Endothelial cell of umbilical vein (primary cell): Measurements from ENCODE around the gene ODF2L. TPM values are rescaled to one million over a fixed set of nuclear protein-coding genes. Genes with fewer than 3 reads are reported as not detected.

Experiments used
- BruUV-seq: library from RNA; stranded (reverse); fragments of 400-500 nt; replicated peaks from 2 replicates; lab custom pipeline; 2021; lab: Mats Ljungman, UMichigan
- CTCF ChIA-PET: fragments of 300-600, 350-600 bp; sonication (Branson Sonifier 250); formaldehyde crosslinking; loops from one replicate; lab custom pipeline; 2021; ENCODE audit warnings: antibody characterized with exemption, inconsistent platforms; lab: Charles Lee
- POLR2A ChIA-PET: fragments of 300-600, 350-600 bp; sonication (Branson Sonifier 250); formaldehyde crosslinking; loops from one replicate; lab custom pipeline; 2021; ENCODE audit warnings: antibody characterized with exemption, inconsistent platforms; lab: Charles Lee
- DNase-seq: peaks from one replicate; pipeline ENCODE4 v3.0.0-alpha.2; 2011; ENCODE audit warnings: low read depth, low spot score
- FAIRE-seq: peaks from 2 replicates; lab custom pipeline; 2011; peaks lifted over from hg19 to GRCh38; lab: Jason Lieb, UNC
- H2AFZ ChIP-seq: 2 replicates; pipeline ENCODE4 v1.6.0; 2012; ENCODE audit warnings: low read depth, low read length, control low read depth, inconsistent platforms
- H3K27ac ChIP-seq: 2 replicates; pipeline ENCODE4 v1.5.1; 2011; ENCODE audit warnings: low read depth, mild to moderate bottlenecking, control low read depth, low read length, moderate library complexity; ENCODE audit not compliant: insufficient read depth
- H3K27me3 ChIP-seq, 2 experiments: 2 replicates each; pipeline versions ENCODE4 v1.6.0 to v1.6.1; 2011; ENCODE audit warnings: low read length in 2 of 2, mixed read lengths in 1 of 2; ENCODE audit not compliant: control insufficient read depth in 2 of 2, insufficient read depth in 2 of 2
- H3K36me3 ChIP-seq, 2 experiments: 2 replicates in 1 of 2; 3 replicates in 1 of 2; pipeline ENCODE4 v1.5.1; 2011; ENCODE audit warnings: low read length in 2 of 2, mild to moderate bottlenecking in 1 of 2, moderate library complexity in 1 of 2; ENCODE audit not compliant: control insufficient read depth in 2 of 2, insufficient read depth in 2 of 2; ENCODE audit errors: extremely low read depth in 1 of 2
- H3K4me1 ChIP-seq: 3 replicates; pipeline ENCODE4 v1.5.1; 2011; ENCODE audit warnings: mild to moderate bottlenecking, low read length; ENCODE audit not compliant: control insufficient read depth, insufficient read depth; ENCODE audit errors: extremely low read depth
- H3K4me2 ChIP-seq: 2 replicates; pipeline ENCODE4 v1.6.1; 2011; ENCODE audit warnings: low read length, control low read depth, mixed read lengths; ENCODE audit not compliant: insufficient read depth
- H3K4me3 ChIP-seq, 3 experiments: fragments of 200-600 bp in 1 of 3; sonication (generic), shearing (Covaris generic) in 1 of 3; replicated peaks in 1 of 3; 2 replicates each; pipeline ENCODE4 v1.5.1; 2011 to 2016; ENCODE audit warnings: control low read depth in 3 of 3, low read length in 3 of 3, mild to moderate bottlenecking in 2 of 3, inconsistent platforms in 1 of 3, low read depth in 1 of 3, moderate library complexity in 1 of 3; ENCODE audit not compliant: insufficient read depth in 1 of 3
- H3K79me2 ChIP-seq: 2 replicates; pipeline ENCODE4 v1.6.0; 2012; ENCODE audit warnings: low read length, inconsistent platforms; ENCODE audit not compliant: control insufficient read depth, insufficient read depth
- H3K9ac ChIP-seq: replicated peaks from 2 replicates; pipeline ENCODE3; 2011; ENCODE audit warnings: low read length, control low read depth; ENCODE audit not compliant: insufficient read depth; ENCODE audit errors: extremely low read depth
- H3K9me1 ChIP-seq: replicated peaks from 3 replicates; pipeline ENCODE4 v1.6.0; 2011; ENCODE audit warnings: mild to moderate bottlenecking, low read length; ENCODE audit not compliant: control insufficient read depth, insufficient read depth; ENCODE audit errors: extremely low read depth
- H3K9me3 ChIP-seq: replicated peaks from 2 replicates; pipeline ENCODE4 v1.5.1; 2012; ENCODE audit warnings: low read length, inconsistent platforms; ENCODE audit not compliant: control insufficient read depth, insufficient read depth
- H4K20me1 ChIP-seq: replicated peaks from 2 replicates; pipeline ENCODE3; 2011; ENCODE audit warnings: mild to moderate bottlenecking, low read length; ENCODE audit not compliant: control insufficient read depth, insufficient read depth; ENCODE audit errors: extremely low read depth
- CTCF ChIP-seq, 2 donors: IDR thresholded peaks; 1 replicate in 1 of 2; 2 replicates in 1 of 2; pipeline ENCODE4 v1.5.1; 2011; ENCODE audit warnings: low read length in 2 of 2, mild to moderate bottlenecking in 2 of 2, moderate library complexity in 2 of 2, control low read depth in 1 of 2, inconsistent platforms in 1 of 2, low read depth in 1 of 2; ENCODE audit not compliant: insufficient read depth in 1 of 2; ENCODE audit errors: extremely low read depth in 1 of 2
- EZH2 ChIP-seq: IDR thresholded peaks from 2 replicates; pipeline ENCODE4 v1.6.1; 2012; ENCODE audit warnings: borderline replicate concordance, low read depth, mild to moderate bottlenecking, moderate library complexity, low read length, inconsistent platforms; ENCODE audit not compliant: severe bottlenecking
- FOS ChIP-seq: IDR thresholded peaks from 2 replicates; pipeline ENCODE4 v1.6.1; 2011; ENCODE audit warnings: mild to moderate bottlenecking, low read length, moderate library complexity, borderline replicate concordance; ENCODE audit not compliant: insufficient read depth
- GATA2 ChIP-seq: IDR thresholded peaks from 2 replicates; pipeline ENCODE4 v1.7.0; 2011; ENCODE audit warnings: low read depth, mild to moderate bottlenecking, moderate library complexity, mixed read lengths, low read length; ENCODE audit not compliant: insufficient read length, insufficient read depth
- JUN ChIP-seq: IDR thresholded peaks from 2 replicates; pipeline ENCODE4 v1.6.1; 2011; ENCODE audit warnings: borderline replicate concordance, low read depth; ENCODE audit not compliant: insufficient read length, insufficient read depth
- MAX ChIP-seq: IDR thresholded peaks from 2 replicates; pipeline ENCODE4 v1.6.1; 2011; ENCODE audit not compliant: insufficient read depth, insufficient read length
- MYC ChIP-seq: IDR thresholded peaks from one replicate; pipeline ENCODE4 v1.6.1; 2011; ENCODE audit warnings: mild to moderate bottlenecking, low read depth, low read length
- POLR2A ChIP-seq: IDR thresholded peaks from 2 replicates; pipeline ENCODE4 v1.6.1; 2012; ENCODE audit warnings: low read depth, mild to moderate bottlenecking, control low read depth, low read length
- POLR2AphosphoS5 ChIP-seq: IDR thresholded peaks from 2 replicates; pipeline ENCODE4 v1.6.1; 2012; ENCODE audit warnings: low read depth, mild to moderate bottlenecking, control low read depth, low read length, moderate library complexity; ENCODE audit not compliant: insufficient read depth
- dilution Hi-C: fragments of 300-500 bp; cut with MboI; formaldehyde crosslinking; loops from one replicate; pipeline ENCODE4 v1.15.0; 2019; ENCODE audit warnings: low sequenced_read_pairs; ENCODE audit not compliant: extremely low pct_ligation_motif_present
- intact Hi-C: fragments of 100-400 bp; cut with micrococcal nuclease; formaldehyde crosslinking; loops from one replicate; pipeline ENCODE4 v1.10.0; 2022
- polyA plus RNA-seq, 4 experiments: library from polyadenylated mRNA; depleted of rRNA in 3 of 4; stranded (reverse) in 3 of 4; unstranded in 1 of 4; fragments of >200 nt; gene quantifications; 2 replicates each; pipeline versions ENCODE4 v1.2.1 to v1.2.3, GENCODE V29; 2011 to 2012; ENCODE audit warnings: missing spikeins in 1 of 4
- total RNA-seq: library from RNA; stranded (reverse); gene quantifications from 2 replicates; pipeline ENCODE4 v1.2.3, GENCODE V29; 2021

Gene ODF2L
- total and polyA plus RNA-seq, 2 donors (not counting 3 experiments of a cell fraction or from before 2014, with no cell fraction given): 9.6 to 74.7 TPM

GRCh38 chr1:86377341-86377740 lies 18.8 kb downstream of the ODF2L start:
- DNase-seq (no peak), FAIRE-seq (no peak)
- POLR2A ChIA-PET: no interaction called here
- dilution Hi-C loops: no loop called here
- no peak overlapping the region for H2AFZ ChIP-seq
- H3K4me2 ChIP-seq: no peak overlapping the region
- H3K27ac ChIP-seq: no peak overlapping the region
- H3K4me3 ChIP-seq: no peak overlapping the region
- H3K27me3 ChIP-seq: no peaks in the 10 kb centered on the region
- H3K9me3 ChIP-seq: no peaks in the 10 kb centered on the region
- H4K20me1 ChIP-seq: peaks cover 2% of the 10 kb centered on the region
- no peak for TF ChIP-seq EZH2
- TF ChIP-seq CTCF (IDR thresholded peaks at IDR 0.05; ENCODE audit: extremely low read depth in 1 of 2, insufficient read depth in 1 of 2, low read depth in 1 of 2, low read length in 2 of 2): no peak
- TF ChIP-seq MYC: no peak
- TF ChIP-seq FOS: no peak
- TF ChIP-seq POLR2AphosphoS5: no peak
- TF ChIP-seq JUN: no peak
- TF ChIP-seq MAX: no peak
- no peak for TF ChIP-seq GATA2
- TF ChIP-seq POLR2A: no peak
- H3K79me2 ChIP-seq: no peaks in the 10 kb centered on the region
- intact Hi-C loops: no loop called here
- no TSS peak for BruUV-seq
- H3K9ac ChIP-seq: no peak overlapping the region
- H3K36me3 ChIP-seq: peaks cover 9 to 12% of the 10 kb centered on the region in 2 experiments
- peaks cover under 1% of the 10 kb centered on the region for H3K4me1 ChIP-seq
- no peaks in the 10 kb centered on the region for H3K9me1 ChIP-seq
- CTCF ChIA-PET: interaction anchor here (3.6 kb wide), 1 partner anchor 128 kb away, joined by 85 read pairs; no protein-coding TSS in a partner anchor
